PFSK-1 (cell line): Measurements from ENCODE around the gene TAF1.

Source experiments
- FOXP2 ChIP-seq: optimal IDR thresholded peaks from 2 replicates; pipeline ENCODE3; 2011; ENCODE audit warnings: borderline replicate concordance, control low read depth, inconsistent platforms; ENCODE audit not compliant: insufficient read depth; ENCODE audit errors: extremely low read length, extremely low read depth
- POLR2AphosphoS5 ChIP-seq: IDR thresholded peaks from 2 replicates; pipeline ENCODE4 v1.6.1; 2012; ENCODE audit warnings: low read depth, mild to moderate bottlenecking, control low read depth, low read length, moderate library complexity
- SIN3A ChIP-seq: IDR thresholded peaks from 2 replicates; pipeline ENCODE4 v1.6.1; 2012; ENCODE audit warnings: mild to moderate bottlenecking, low read length, moderate library complexity, borderline replicate concordance; ENCODE audit not compliant: insufficient read depth

GRCh38 chrX:71420686-71421085 lies 54.5 kb downstream of the TAF1 start:
- TF ChIP-seq POLR2AphosphoS5 (no peak), SIN3A (no peak), FOXP2 (no peak)
